Measurements from ENCODE around the gene PSMB5. TPM values are rescaled to one million over a fixed set of nuclear protein-coding genes. Genes with fewer than 3 reads are reported as not detected.

The PSMB5 gene
- total and polyA plus RNA-seq, 2 of the 13 experiments (the other 11 are each of a cell fraction or from before 2014, with no cell fraction given) = 705 to 871 TPM

- no peak for TF ChIP-seq ZBTB40 (IDR thresholded peaks at IDR 0.05)
- peak; percentile 96 for TF ChIP-seq ZBTB40 (CRISPR knock-in tag; IDR thresholded peaks at IDR 0.05)
- peak; percentile 88 for TF ChIP-seq DRAP1 (CRISPR knock-in tag; IDR thresholded peaks at IDR 0.05)
- TF ChIP-seq SALL2 (CRISPR knock-in tag; IDR thresholded peaks at IDR 0.05) = peak; percentile 91; the same call in 1 of the 2 replicates
- peak; percentile 14; the same call in 1 of the 2 replicates for TF ChIP-seq ZNF44 (CRISPR knock-in tag; IDR thresholded peaks at IDR 0.05)
- peak; percentile 0; the same call in 1 of the 2 replicates for TF ChIP-seq HIC2 (CRISPR knock-in tag; IDR thresholded peaks at IDR 0.05; ENCODE audit: low read depth)
- no peak for TF ChIP-seq PBX2 (CRISPR knock-in tag; IDR thresholded peaks at IDR 0.05)
- peak; percentile 69; the same call in 1 of the 2 replicates for TF ChIP-seq ZNF362 (CRISPR knock-in tag; IDR thresholded peaks at IDR 0.05; ENCODE audit: borderline replicate concordance)
- peak; percentile 96 for TF ChIP-seq ZGPAT (CRISPR knock-in tag; IDR thresholded peaks at IDR 0.05)
- TF ChIP-seq MYC (CRISPR knock-in tag; IDR thresholded peaks at IDR 0.05; ENCODE audit: borderline replicate concordance) = peak; percentile 90
- peak; percentile 79; the same call in 1 of the 2 replicates for TF ChIP-seq CENPBD1 (CRISPR knock-in tag; IDR thresholded peaks at IDR 0.05; ENCODE audit: borderline replicate concordance, low read depth)
These were observed at the start of gene PSMB5 (continued) for GRCh38 chr14:23034498-23035302.
